Activated CD8-positive, alpha-beta memory T cell treated with anti-CD3 and anti-CD28 coated beads, Interleukin-2, amount 50 U/mL, for 48 hours (primary cell): ENCODE data around the gene DLG2.

Experiments
- DNase-seq: peaks from one replicate; pipeline ENCODE4 v3.0.0-alpha.2; 2020

DLG2 gene

GRCh38 chr11:83571302-83571701 lies 2055.8 kb downstream of the DLG2 start:
- no peak for DNase-seq

DNA sequence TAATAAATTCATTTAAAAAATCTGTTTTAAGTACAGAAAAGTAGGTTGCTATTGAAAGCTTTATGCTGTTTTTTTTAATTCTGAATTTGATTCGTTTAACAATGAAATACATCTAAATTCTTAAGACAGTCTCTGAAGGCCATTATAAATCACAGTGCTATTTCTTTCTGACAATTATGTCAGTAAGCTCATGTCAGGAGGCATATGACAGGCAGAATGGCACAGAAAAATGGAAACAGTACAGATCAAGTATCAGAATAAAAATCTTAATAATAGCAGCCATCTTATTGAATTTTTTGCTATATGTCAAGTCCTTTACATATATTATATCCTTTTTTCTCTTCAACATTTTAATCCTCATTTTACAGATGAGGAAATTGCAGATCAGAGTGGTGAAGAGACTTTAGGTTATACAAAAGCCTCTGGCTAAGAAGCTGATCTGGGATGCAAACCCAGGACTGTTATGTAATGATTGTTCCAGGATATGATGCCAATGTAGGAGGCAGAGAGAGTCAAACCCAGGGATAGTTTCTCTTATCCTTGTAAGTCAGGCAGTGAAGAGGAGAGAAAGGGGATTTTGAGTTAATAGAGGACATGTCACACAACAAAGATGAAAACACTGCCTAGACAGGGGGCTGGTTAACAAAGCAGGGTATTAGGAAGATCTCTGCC lies 2057.9 kb downstream of the DLG2 start:
- DNase-seq, result no peak

GRCh38 chr11:83568516-83568915 lies 2058.6 kb downstream of the DLG2 start:
- no peak for DNase-seq

DNA sequence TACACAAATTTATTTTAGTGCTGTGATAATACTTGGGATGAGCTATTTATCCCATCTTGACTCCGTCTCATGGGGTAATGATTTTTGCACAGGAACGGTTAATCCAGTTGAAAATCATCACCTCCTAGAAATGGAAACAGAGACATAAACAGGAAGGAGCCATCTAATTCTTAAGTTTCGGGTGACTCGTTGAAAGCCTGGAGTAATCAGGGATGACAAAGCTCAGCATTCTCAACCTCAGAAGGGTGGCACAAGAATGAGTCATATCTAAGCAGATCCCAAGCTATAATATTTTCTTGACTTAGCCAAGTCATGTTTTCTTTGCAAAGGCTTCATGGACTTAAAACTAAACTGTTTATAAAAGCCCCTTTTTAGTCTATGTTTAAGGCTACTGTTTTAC lies 2060.2 kb downstream of the DLG2 start:
- DNase-seq, result no peak

DNA sequence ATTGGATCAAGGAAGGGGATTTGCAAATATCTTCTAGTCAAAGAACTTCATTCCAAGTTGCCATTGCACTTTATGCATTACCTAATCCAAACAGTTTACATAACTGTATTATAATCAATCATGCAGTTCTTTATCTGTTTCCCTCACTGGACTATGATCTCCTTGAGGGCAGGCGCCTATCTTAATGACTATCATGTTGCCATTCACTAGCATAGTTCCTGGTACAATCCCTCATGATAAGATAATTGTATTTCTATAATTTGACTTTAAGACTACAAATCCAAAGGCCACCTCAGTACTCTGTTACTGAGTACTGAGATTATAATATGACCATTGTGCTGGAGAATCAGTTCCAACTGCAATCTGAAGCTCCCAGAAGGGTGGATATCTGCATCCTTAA lies 2062.3 kb downstream of the DLG2 start:
- no peak for DNase-seq

DNA sequence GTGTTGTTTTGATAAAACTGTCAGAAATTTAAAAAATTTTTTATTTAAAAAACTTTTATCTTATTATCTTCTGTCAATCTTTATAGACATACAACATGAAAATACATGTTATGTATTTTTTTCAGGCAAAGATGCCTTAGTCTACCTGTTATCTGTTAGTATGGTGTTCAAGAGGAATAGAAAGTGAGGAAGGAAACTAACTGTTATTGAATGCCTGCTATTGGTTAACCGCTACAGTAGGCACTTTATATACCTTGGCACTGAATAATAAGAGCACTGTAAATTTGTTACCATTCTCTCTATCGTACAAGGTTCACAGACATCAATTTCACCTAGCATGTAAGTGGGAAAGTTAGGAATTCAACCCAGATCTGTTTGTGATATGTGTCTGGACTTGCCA lies 2068.9 kb downstream of the DLG2 start:
- DNase-seq, result no peak

GRCh38 chr11:83557653-83558052 lies 2069.5 kb downstream of the DLG2 start:
- no peak for DNase-seq

DNA sequence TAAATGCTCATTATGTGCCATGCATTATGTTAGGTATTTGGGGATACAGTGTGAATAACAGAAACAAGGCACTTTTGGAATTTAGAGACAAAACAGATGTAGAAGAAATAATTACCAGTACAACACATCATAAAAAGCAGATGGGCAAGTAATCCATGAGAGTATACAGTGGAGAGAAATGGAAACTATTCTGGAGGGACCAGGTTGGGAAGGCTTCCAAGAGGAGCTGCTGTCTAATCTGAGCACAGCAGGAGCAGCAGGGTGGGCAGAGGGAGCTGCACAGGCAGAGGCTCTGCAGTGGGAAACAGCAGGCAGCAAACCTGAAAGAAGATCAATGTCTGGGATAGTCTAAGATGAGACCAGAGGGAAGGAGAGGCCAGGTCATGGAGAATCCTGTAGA lies 2072.3 kb downstream of the DLG2 start:
- DNase-seq, result no peak

GRCh38 chr11:83549984-83550667 lies 2077.0 kb downstream of the DLG2 start:
- DNase-seq, result no peak

- no peak for DNase-seq
Measured at GRCh38 chr11:83546368-83546767, 2080.8 kb downstream of the DLG2 start.

DNA sequence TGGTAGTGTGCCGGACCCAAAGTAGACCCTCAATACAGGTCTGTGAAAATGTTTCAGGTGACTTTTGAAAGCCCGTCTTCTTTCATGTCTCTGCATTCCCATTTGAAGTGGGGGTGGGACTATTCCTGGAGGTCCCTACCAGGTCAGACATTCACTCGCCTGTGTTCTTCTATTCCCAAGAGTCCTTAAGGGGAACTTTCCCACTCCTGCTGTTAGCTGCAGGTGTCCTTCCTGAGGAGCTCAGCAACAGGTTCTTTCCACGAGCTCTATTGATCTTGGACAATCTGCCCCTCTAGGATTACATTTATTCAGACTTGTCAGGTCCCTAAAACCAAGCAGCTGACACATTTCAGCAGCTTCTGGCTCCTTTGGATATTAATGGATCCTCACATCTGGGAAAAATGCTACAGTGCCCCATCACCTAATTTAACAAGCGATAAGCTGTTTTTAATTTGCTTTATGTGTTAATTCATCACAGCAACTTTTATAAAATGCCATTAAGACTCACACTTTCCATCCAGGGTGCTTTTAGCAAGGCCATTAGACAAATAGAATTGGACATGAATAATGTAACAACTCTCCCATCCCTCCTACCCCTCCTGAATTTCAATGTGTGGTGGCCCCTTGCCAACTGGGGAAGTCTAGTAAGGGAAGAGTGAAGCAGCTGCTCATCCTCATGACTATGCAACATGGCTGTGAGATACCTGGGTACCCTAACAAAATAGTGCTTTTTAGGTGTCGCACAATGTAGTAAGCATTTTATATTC lies 2081.5 kb downstream of the DLG2 start:
- no peak for DNase-seq

DNA sequence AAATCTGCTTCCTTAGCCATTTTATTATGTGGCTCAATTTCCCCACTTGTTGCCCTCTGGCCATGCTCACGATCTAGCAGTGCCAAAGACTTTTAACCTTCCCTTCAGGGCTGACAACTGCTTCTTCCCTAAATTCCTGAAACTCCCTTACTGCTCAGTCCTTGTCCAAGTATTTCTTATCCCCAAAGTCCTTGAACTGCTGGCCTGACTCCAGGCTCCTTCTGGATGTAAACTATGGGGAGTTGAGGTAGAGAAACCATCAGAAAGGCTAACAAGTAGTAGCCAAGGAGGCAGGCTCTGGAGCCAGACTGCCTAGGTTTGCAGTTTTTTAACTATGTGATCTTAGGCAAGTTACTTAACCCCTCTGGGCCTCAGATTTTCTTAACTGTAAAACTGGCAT lies 2082.3 kb downstream of the DLG2 start:
- DNase-seq, result no peak

DNA sequence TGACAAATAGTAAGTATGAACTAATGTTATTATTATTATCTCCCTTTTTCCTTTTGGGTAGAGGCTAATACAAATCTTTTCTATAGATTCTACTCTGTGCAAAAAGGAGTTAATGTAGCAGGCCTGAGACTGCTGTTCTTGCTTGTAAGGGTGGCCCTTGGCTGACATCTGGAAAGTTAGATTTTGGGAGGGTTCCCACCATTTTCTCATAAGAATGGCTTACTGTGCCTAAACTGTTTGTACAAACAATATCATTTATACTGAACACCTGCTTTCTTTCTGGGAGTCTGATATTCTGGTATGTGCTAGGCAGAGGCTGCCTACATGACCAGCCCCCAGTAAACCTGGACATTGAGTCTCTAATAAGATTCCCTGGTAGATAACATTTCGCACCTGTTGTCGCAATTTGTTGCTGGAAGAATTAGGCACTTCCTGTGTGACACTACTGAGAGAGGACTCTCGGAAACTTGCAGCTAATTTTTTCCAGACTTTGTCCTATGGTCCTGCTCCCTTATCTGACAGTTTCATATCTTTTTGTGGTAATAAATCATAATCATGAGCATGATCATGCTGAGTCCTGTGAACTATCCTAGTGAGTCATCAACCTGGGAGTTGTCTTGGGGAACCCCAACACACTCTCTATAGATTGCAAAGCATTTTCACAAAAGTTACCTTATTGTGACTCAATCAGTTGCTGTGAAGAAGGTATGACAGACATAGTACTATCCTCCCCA lies 2083.3 kb downstream of the DLG2 start:
- no peak for DNase-seq

- DNase-seq, result no peak
Measured at GRCh38 chr11:83542861-83543260, 2084.3 kb downstream of the DLG2 start.

DNA sequence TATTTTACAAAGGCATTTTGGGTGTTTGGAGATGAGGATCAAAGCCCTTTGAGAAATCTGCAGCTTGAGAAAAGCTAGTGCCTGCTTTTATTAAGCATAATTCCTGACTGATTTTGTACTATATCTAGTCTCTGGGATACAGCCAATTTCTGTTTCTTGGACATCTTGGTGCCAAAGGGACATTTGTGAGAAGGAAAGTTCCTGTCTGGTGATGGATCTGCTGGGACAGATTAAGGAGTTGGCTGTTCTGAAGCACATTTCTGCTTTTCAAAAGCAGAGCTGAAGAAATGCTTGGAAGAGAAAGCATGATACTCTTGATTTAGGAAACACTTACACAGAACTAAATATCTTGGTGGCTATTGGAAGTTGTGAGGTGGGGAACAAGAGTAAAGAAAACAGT lies 2086.4 kb downstream of the DLG2 start:
- DNase-seq, result no peak

- DNase-seq, result no peak
Measured at GRCh38 chr11:83540112-83540675, 2086.9 kb downstream of the DLG2 start.

DNA sequence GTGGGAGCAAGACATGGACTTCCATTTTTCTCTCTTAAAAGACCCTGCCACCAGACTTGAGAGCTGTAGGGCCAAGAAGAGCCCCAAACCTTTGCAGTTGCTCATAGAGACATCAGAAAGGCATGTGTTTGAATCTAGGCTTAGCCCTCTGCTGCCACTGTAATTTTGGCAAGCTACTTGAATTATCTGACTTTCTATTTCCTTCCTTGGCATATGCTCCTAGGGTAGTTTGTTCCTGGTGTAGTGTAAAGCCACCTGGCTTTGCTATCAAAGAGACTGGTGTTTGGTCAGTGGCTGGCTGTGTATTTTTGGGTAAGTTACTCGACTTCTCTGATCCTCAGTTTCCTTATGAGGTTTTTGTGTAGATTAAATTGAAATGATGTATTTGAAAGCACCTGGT lies 2088.9 kb downstream of the DLG2 start:
- DNase-seq, result no peak

- DNase-seq, result no peak
Measured at GRCh38 chr11:83537131-83537610, 2090.0 kb downstream of the DLG2 start.

- DNase-seq, result no peak
Measured at GRCh38 chr11:83533166-83533565, 2094.0 kb downstream of the DLG2 start.

DNA sequence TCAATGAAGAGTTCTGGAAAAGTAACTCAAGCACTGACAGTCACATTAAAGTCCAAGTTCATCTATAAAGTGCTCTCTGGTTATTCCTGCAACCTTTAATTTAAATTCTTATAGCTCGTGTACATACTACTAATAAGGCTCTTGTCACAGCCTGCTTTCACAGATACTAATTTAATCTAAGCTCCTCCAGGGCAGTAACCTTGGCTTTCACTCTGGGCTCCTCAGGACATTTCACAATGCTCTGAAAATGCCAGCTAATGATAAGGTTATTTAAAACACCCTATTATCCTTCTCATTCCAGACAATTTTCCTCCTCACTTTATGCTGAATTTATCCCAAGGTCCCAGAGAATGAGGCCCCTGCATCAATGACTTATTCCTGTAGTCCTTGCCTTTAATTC lies 2098.3 kb downstream of the DLG2 start:
- no peak for DNase-seq

- DNase-seq, result no peak
Measured at GRCh38 chr11:83528225-83528624, 2098.9 kb downstream of the DLG2 start.

GRCh38 chr11:83523676-83524075 lies 2103.5 kb downstream of the DLG2 start:
- DNase-seq, result no peak

DNA sequence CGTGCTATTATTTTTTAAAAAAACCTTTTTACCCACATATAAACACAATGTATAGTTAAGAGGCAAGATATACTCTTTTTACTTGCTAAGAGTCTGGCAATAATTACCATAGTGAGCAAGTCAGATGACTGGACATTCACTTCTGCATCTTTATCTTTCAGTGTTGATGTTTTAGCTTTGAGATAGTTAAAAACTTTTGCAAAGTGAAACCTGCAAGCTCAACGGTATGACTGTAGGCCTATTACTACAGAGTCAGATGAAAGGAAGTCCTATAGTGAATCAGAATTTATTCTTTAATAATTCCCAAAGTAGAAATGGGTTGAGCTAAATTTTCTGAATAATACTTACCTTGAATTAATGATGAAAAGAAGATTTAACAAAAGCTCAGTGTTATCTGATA lies 2104.2 kb downstream of the DLG2 start:
- no peak for DNase-seq
